CD4-positive, alpha-beta T cell (primary cell): Measurements from ENCODE around the gene MACROD2. TPM values are rescaled to one million over a fixed set of nuclear protein-coding genes. Genes with fewer than 3 reads are reported as not detected.

ENCODE experiments used
- ATAC-seq: fragments of 200-7000 bp; cut with Tn5 transposase; one replicate; pipeline ENCODE4 v1.10.0; 2022; ENCODE audit warnings: mild to moderate bottlenecking; ENCODE audit not compliant: poor library complexity
- CTCF ChIA-PET: fragments of 350-600 bp; sonication (Branson Sonifier 250); formaldehyde crosslinking; loops from one replicate; lab custom pipeline; 2021; ENCODE audit warnings: antibody characterized with exemption, inconsistent platforms; lab: Charles Lee
- POLR2A ChIA-PET: fragments of 350-600 bp; sonication (Branson Sonifier 250); formaldehyde crosslinking; loops from one replicate; lab custom pipeline; 2021; ENCODE audit warnings: antibody characterized with exemption, inconsistent platforms; lab: Charles Lee
- DNase-seq, 14 experiments: peaks; one replicate each; pipeline ENCODE4 v3.0.0-alpha.2; 2013 to 2020; ENCODE audit warnings: mixed read lengths in 2 of 14
- H3K27ac ChIP-seq, 2 donors: one replicate each; pipeline versions ENCODE4 v1.5.1 to v1.7.0; 2013; ENCODE audit warnings: low read length in 2 of 2, low read depth in 1 of 2, mild to moderate bottlenecking in 1 of 2
- H3K27me3 ChIP-seq, 2 experiments: 1 replicate in 1 of 2; 2 replicates in 1 of 2; pipeline versions ENCODE4 v1.6.1 to v1.7.0; 2013; ENCODE audit warnings: low read length in 2 of 2, control low read depth in 1 of 2, mild to moderate bottlenecking in 1 of 2, moderate library complexity in 1 of 2; ENCODE audit not compliant: insufficient read depth in 2 of 2, control insufficient read depth in 1 of 2
- H3K36me3 ChIP-seq: one replicate; pipeline ENCODE4 v1.6.1; 2013; ENCODE audit warnings: low read length, control low read depth; ENCODE audit not compliant: insufficient read depth
- H3K4me1 ChIP-seq: one replicate; pipeline ENCODE4 v1.6.1; 2013; ENCODE audit warnings: low read length, control low read depth; ENCODE audit not compliant: insufficient read depth
- H3K4me3 ChIP-seq: one replicate; pipeline ENCODE4 v1.5.1; 2013; ENCODE audit warnings: mild to moderate bottlenecking, low read length, moderate library complexity
- H3K9me3 ChIP-seq, 2 experiments: 1 replicate in 1 of 2; 2 replicates in 1 of 2; pipeline versions ENCODE4 v1.6.1 to v1.7.0; 2013; ENCODE audit warnings: low read length in 2 of 2, mild to moderate bottlenecking in 2 of 2, control low read depth in 1 of 2, moderate library complexity in 1 of 2; ENCODE audit not compliant: control insufficient read depth in 1 of 2, insufficient read depth in 1 of 2
- H3K27ac Mint-ChIP-seq: one replicate; pipeline ENCODE4 v1.8.0; 2020; ENCODE audit warnings: mixed read lengths
- H3K27me3 Mint-ChIP-seq: one replicate; pipeline ENCODE4 v1.8.0; 2021; ENCODE audit warnings: mixed read lengths
- H3K36me3 Mint-ChIP-seq: one replicate; pipeline ENCODE4 v1.8.0; 2021; ENCODE audit warnings: low read depth, mixed read lengths
- H3K4me1 Mint-ChIP-seq: one replicate; pipeline ENCODE4 v1.8.0; 2021; ENCODE audit warnings: low read depth, mixed read lengths
- H3K4me3 Mint-ChIP-seq: one replicate; pipeline ENCODE4 v1.8.0; 2020; ENCODE audit warnings: mild to moderate bottlenecking, mixed read lengths
- H3K9me3 Mint-ChIP-seq: one replicate; pipeline ENCODE4 v1.8.0; 2020; ENCODE audit warnings: mixed read lengths
- intact Hi-C, 2 experiments: fragments of 100-400 bp; cut with DNase I in 1 of 2; cut with micrococcal nuclease in 1 of 2; formaldehyde crosslinking; loops; one replicate each; pipeline versions ENCODE4 v1.15.1 to v1.9.0; 2023 to 2025; cut with DNase I, micrococcal nuclease
- total RNA-seq, 174 experiments: library from RNA in 2 of 174; stranded (reverse) in 2 of 174; gene quantifications; one replicate each; pipeline ENCODE4 v1.2.3 and lab custom pipeline; 2021 to 2026
- TF ChIP-seq, protein P1 (sequence below): fragments of 200-600 bp; IDR thresholded peaks from one replicate; pipeline ENCODE4 v1.8.0; 2022; ENCODE audit warnings: antibody characterized with exemption, mild to moderate bottlenecking

Gene MACROD2
- total RNA-seq, 2 experiments from 2014 or later: not detected

GRCh38 chr20:16040742-16041141 is 2045.4 kb downstream of the MACROD2 start:
- Histone ChIP-seq H3K4me3 (no peak overlapping the region), H3K4me1 (no peaks in the 10 kb centered on the region), H3K36me3 (no peaks in the 10 kb centered on the region), H3K27me3 (no peaks in the 10 kb centered on the region), H3K27ac (no peak overlapping the region), H3K9me3 (no peaks in the 10 kb centered on the region)
- ATAC-seq (no peak), DNase-seq (no peak)
- intact Hi-C loops: no loop called here
- ChIA-PET POLR2A (no interaction called here), CTCF (no interaction called here)
- Mint-ChIP-seq H3K4me1 (no peaks in the 10 kb centered on the region), H3K27ac (no peak overlapping the region), H3K36me3 (no peaks in the 10 kb centered on the region), H3K4me3 (no peak overlapping the region), H3K27me3 (no peaks in the 10 kb centered on the region), H3K9me3 (no peaks in the 10 kb centered on the region)
- TF ChIP-seq, protein P1, sequence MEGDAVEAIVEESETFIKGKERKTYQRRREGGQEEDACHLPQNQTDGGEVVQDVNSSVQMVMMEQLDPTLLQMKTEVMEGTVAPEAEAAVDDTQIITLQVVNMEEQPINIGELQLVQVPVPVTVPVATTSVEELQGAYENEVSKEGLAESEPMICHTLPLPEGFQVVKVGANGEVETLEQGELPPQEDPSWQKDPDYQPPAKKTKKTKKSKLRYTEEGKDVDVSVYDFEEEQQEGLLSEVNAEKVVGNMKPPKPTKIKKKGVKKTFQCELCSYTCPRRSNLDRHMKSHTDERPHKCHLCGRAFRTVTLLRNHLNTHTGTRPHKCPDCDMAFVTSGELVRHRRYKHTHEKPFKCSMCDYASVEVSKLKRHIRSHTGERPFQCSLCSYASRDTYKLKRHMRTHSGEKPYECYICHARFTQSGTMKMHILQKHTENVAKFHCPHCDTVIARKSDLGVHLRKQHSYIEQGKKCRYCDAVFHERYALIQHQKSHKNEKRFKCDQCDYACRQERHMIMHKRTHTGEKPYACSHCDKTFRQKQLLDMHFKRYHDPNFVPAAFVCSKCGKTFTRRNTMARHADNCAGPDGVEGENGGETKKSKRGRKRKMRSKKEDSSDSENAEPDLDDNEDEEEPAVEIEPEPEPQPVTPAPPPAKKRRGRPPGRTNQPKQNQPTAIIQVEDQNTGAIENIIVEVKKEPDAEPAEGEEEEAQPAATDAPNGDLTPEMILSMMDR: no peak

DNA sequence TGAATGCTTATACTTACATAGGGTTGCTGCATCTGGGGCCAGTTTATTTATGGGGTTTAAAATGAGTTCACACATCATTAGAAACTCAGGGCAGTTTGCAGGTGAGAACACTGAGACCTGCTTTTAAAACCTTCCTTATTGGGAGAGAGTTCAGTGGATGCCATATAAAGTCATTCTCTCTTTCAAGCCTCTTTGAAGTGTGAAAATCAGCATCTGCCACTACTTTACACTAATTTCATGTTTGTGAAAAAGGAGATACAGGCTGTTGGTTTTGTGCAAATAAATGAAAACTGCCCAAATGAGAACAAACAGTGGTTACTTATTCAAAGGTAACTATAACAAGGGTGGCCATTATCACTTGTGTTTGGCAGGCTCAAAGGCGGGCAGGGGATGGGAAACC is 2047.4 kb downstream of the MACROD2 start:
- Mint-ChIP-seq H3K27ac (no peak overlapping the region), H3K4me3 (no peak overlapping the region), H3K4me1 (no peaks in the 10 kb centered on the region), H3K36me3 (no peaks in the 10 kb centered on the region), H3K9me3 (no peaks in the 10 kb centered on the region), H3K27me3 (no peaks in the 10 kb centered on the region)
- TF ChIP-seq, protein P1: no peak
- H3K36me3 ChIP-seq: no peaks in the 10 kb centered on the region
- no peak overlapping the region for H3K27ac ChIP-seq
- H3K27me3 ChIP-seq: no peaks in the 10 kb centered on the region
- POLR2A ChIA-PET: no interaction called here
- no peak overlapping the region for H3K4me3 ChIP-seq
- intact Hi-C loops: no loop called here
- H3K4me1 ChIP-seq: no peaks in the 10 kb centered on the region
- ATAC-seq: no peak
- DNase-seq: no peak
- CTCF ChIA-PET: no interaction called here
- H3K9me3 ChIP-seq: no peaks in the 10 kb centered on the region

DNA sequence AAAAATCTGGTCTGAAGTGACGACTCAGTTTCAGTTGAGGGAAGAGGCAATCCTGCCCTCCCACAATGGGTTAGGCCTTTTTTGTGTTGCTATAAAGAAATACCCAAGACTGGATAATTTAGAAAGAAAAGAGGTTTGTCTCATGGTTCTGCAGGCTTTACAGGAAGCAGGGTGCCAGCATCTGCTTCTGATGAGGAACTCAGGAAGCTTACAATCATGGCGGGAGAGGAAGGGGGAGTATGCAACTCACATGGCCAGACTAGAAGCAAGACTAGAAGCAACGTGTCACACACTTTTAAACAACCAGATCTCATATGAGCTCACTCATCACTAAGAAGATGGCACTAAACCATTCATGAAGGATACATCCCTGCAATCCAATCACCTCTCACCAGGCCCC is 2048.6 kb downstream of the MACROD2 start:
- Histone ChIP-seq H3K9me3 (no peaks in the 10 kb centered on the region), H3K4me3 (no peak overlapping the region), H3K4me1 (no peaks in the 10 kb centered on the region), H3K27ac (no peak overlapping the region), H3K36me3 (no peaks in the 10 kb centered on the region), H3K27me3 (no peaks in the 10 kb centered on the region)
- Mint-ChIP-seq H3K36me3 (no peaks in the 10 kb centered on the region), H3K4me1 (no peaks in the 10 kb centered on the region), H3K27ac (no peak overlapping the region), H3K27me3 (no peaks in the 10 kb centered on the region), H3K9me3 (no peaks in the 10 kb centered on the region), H3K4me3 (no peak overlapping the region)
- CTCF ChIA-PET: no interaction called here
- ATAC-seq: no peak
- intact Hi-C loops: no loop called here
- no peak for DNase-seq
- TF ChIP-seq, protein P1: no peak
- POLR2A ChIA-PET: no interaction called here
